Loucy (cell line): ENCODE data around the gene FCAMR.

Experiments
- H2AFZ ChIP-seq: fragments of 200-600 bp; sonication (generic); 2 replicates; pipeline ENCODE4 v1.6.0; 2016; ENCODE audit warnings: antibody characterized with exemption, mild to moderate bottlenecking, low read length, moderate library complexity
- H3F3A ChIP-seq: fragments of 200-600 bp; 2 replicates; pipeline ENCODE4 v1.6.0; 2016; ENCODE audit warnings: antibody characterized with exemption, low read depth, mild to moderate bottlenecking
- H3K27me3 ChIP-seq: fragments of 200-600 bp; sonication (generic); 2 replicates; pipeline ENCODE4 v1.6.1; 2014; ENCODE audit warnings: low read length, mild to moderate bottlenecking; ENCODE audit not compliant: insufficient read depth, poor library complexity, severe bottlenecking
- H3K36me3 ChIP-seq: fragments of 200-600 bp; sonication (generic); 2 replicates; pipeline ENCODE4 v1.6.1; 2016; ENCODE audit warnings: low read length; ENCODE audit not compliant: insufficient read depth
- H3K4me1 ChIP-seq: fragments of 200-600 bp; sonication (generic); 2 replicates; pipeline ENCODE4 v1.5.1; 2014; ENCODE audit warnings: low read length, mild to moderate bottlenecking; ENCODE audit not compliant: insufficient read depth, poor library complexity, severe bottlenecking
- H3K4me2 ChIP-seq: fragments of 200-600 bp; sonication (generic); 2 replicates; pipeline ENCODE4 v1.6.0; 2014; ENCODE audit warnings: antibody characterized with exemption, low read length, low read depth, mild to moderate bottlenecking; ENCODE audit not compliant: poor library complexity, severe bottlenecking
- H3K4me3 ChIP-seq: fragments of 200-600 bp; sonication (generic); 2 replicates; pipeline ENCODE4 v1.5.1; 2014; ENCODE audit warnings: low read length, mild to moderate bottlenecking, mixed read lengths; ENCODE audit not compliant: poor library complexity, severe bottlenecking
- H3K79me2 ChIP-seq: fragments of 200-600 bp; sonication (generic); 2 replicates; pipeline ENCODE4 v1.6.1; 2014; ENCODE audit warnings: low read length; ENCODE audit not compliant: insufficient read depth
- H3K9ac ChIP-seq: fragments of 200-600 bp; sonication (generic); 2 replicates; pipeline ENCODE4 v1.6.0; 2014; ENCODE audit warnings: mild to moderate bottlenecking, low read depth, low read length, moderate library complexity; ENCODE audit not compliant: poor library complexity, severe bottlenecking
- H3K9me2 ChIP-seq: fragments of 200-600 bp; sonication (generic); replicated peaks from 2 replicates; pipeline ENCODE4 v1.6.1; 2016; ENCODE audit warnings: low read depth, low read length, mixed read lengths
- H3K9me3 ChIP-seq: fragments of 200-600 bp; sonication (generic); 2 replicates; pipeline ENCODE4 v1.6.1; 2014; ENCODE audit warnings: mild to moderate bottlenecking, antibody characterized with exemption, low read length, low read depth; ENCODE audit not compliant: insufficient read depth
- H4K20me1 ChIP-seq: fragments of 200-600 bp; sonication (generic); 2 replicates; pipeline ENCODE4 v1.6.0; 2014; ENCODE audit warnings: antibody characterized with exemption, low read length, mild to moderate bottlenecking; ENCODE audit not compliant: insufficient read depth, poor library complexity, severe bottlenecking
- CTCF ChIP-seq: fragments of 200-600 bp; sonication (generic); conservative IDR thresholded peaks from 2 replicates; pipeline ENCODE4 v1.5.1; 2014; ENCODE audit warnings: mild to moderate bottlenecking, antibody characterized with exemption, low read length
- EZH2phosphoT487 ChIP-seq: fragments of 200-600 bp; IDR thresholded peaks from 2 replicates; pipeline ENCODE4 v1.6.1; 2018; ENCODE audit warnings: antibody characterized with exemption, mild to moderate bottlenecking, moderate library complexity, borderline replicate concordance

The FCAMR gene

GRCh38 chr1:206978259-206978658 lies 8.0 kb upstream of the FCAMR start:
- H2AFZ ChIP-seq, result 0 out of 2 replicates have a peak overlapping the region, but pooled peaks have one; percentile 7
- H3K4me3 ChIP-seq, result no peak overlapping the region
- TF ChIP-seq EZH2phosphoT487 (no peak), CTCF (no peak)
- no peaks in the 10 kb centered on the region for H3K27me3 ChIP-seq
- H3K4me2 ChIP-seq, result no peak overlapping the region
- H3K9ac ChIP-seq, result no peak overlapping the region
- H3K4me1 ChIP-seq, result no peaks in the 10 kb centered on the region
- H3K36me3 ChIP-seq, result no peaks in the 10 kb centered on the region
- H4K20me1 ChIP-seq, result no peaks in the 10 kb centered on the region
- H3K9me2 ChIP-seq, result no peaks in the 10 kb centered on the region
- no peaks in the 10 kb centered on the region for H3F3A ChIP-seq
- H3K9me3 ChIP-seq, result no peaks in the 10 kb centered on the region
- no peaks in the 10 kb centered on the region for H3K79me2 ChIP-seq

DNA sequence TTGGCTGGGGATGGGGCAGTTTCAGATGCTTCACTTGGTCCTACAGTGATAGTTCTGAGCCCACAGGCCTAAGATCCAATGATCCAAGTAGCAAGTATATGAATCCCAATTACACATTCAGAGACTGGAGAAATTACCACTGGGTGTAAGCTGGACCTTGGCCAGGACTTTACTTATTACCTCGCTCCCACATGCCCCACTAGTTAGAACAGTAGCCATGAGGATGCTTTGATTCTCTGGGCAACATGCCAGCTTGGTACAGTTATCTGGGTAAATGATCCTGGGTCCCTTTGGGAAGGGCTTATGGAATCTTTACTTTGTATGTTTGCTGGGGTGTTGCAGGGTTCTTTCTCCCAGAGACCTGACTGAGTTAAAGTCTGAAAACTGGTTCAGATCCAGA lies 5.0 kb upstream of the FCAMR start:
- no peaks in the 10 kb centered on the region for H3K79me2 ChIP-seq
- H3F3A ChIP-seq, result no peaks in the 10 kb centered on the region
- TF ChIP-seq EZH2phosphoT487 (no peak), CTCF (no peak)
- H2AFZ ChIP-seq, result no peak overlapping the region
- no peaks in the 10 kb centered on the region for H4K20me1 ChIP-seq
- no peaks in the 10 kb centered on the region for H3K9me2 ChIP-seq
- H3K27me3 ChIP-seq, result peaks cover 4% of the 10 kb centered on the region
- no peaks in the 10 kb centered on the region for H3K9me3 ChIP-seq
- H3K9ac ChIP-seq, result no peak overlapping the region
- H3K4me2 ChIP-seq, result no peak overlapping the region
- no peaks in the 10 kb centered on the region for H3K4me1 ChIP-seq
- no peaks in the 10 kb centered on the region for H3K36me3 ChIP-seq
- no peak overlapping the region for H3K4me3 ChIP-seq

DNA sequence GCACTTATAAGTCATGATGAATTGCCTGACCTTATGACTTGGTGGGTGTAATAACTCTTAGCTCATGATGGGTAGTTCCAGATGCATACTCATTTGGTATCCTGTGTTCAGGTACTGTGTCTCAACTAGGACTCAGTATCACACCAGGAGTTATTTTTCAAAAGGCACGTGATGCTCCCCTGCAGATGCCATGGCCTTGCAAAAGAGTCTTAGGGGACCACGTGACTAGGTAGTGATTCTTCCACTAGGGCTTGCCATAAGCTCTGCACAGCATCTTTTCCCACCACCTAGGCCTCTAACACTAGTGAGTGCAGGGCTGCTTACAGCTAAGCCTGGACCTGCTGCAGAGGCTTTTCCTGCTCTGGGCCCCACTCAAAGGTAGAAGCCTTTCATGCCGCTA lies 3.9 kb upstream of the FCAMR start:
- no peaks in the 10 kb centered on the region for H4K20me1 ChIP-seq
- H3F3A ChIP-seq, result no peaks in the 10 kb centered on the region
- H2AFZ ChIP-seq, result no peak overlapping the region
- H3K4me3 ChIP-seq, result no peak overlapping the region
- TF ChIP-seq EZH2phosphoT487, result no peak
- no peak for TF ChIP-seq CTCF
- H3K79me2 ChIP-seq, result no peaks in the 10 kb centered on the region
- H3K9me2 ChIP-seq, result no peaks in the 10 kb centered on the region
- H3K9ac ChIP-seq, result no peak overlapping the region
- no peak overlapping the region for H3K4me2 ChIP-seq
- H3K27me3 ChIP-seq, result peaks cover 4% of the 10 kb centered on the region
- no peaks in the 10 kb centered on the region for H3K4me1 ChIP-seq
- no peaks in the 10 kb centered on the region for H3K36me3 ChIP-seq
- no peaks in the 10 kb centered on the region for H3K9me3 ChIP-seq
